H9 (cell line): ENCODE results near the gene TTC23L. TPM values are rescaled to one million over a fixed set of nuclear protein-coding genes. Genes with fewer than 3 reads are reported as not detected.

Experiments
- DNase-seq: peaks from one replicate; pipeline ENCODE4 v3.0.0-alpha.2; 2017
- H2AFZ ChIP-seq: one replicate; pipeline ENCODE4 v1.6.1; 2013; ENCODE audit warnings: mild to moderate bottlenecking, low read length, control low read depth, moderate library complexity
- H2AK5ac ChIP-seq: 2 replicates; pipeline ENCODE4 v1.6.1; 2013; ENCODE audit warnings: low read length, control low read depth, mixed read lengths; ENCODE audit not compliant: insufficient read length
- H2BK120ac ChIP-seq: one replicate; pipeline ENCODE4 v1.6.1; 2013; ENCODE audit warnings: low read depth, mild to moderate bottlenecking, low read length, control low read depth, inconsistent platforms; ENCODE audit not compliant: poor library complexity, severe bottlenecking
- H2BK12ac ChIP-seq: 2 replicates; pipeline ENCODE4 v1.6.1; 2013; ENCODE audit warnings: low read length, control low read depth, mixed read lengths, low read depth; ENCODE audit not compliant: insufficient read length
- H2BK15ac ChIP-seq: 2 replicates; pipeline ENCODE4 v1.6.1; 2013; ENCODE audit warnings: low read depth, low read length, control low read depth
- H2BK20ac ChIP-seq: one replicate; pipeline ENCODE4 v1.6.1; 2013; ENCODE audit warnings: low read depth, mild to moderate bottlenecking, low read length, control low read depth, inconsistent platforms; ENCODE audit not compliant: poor library complexity, severe bottlenecking
- H2BK5ac ChIP-seq: 2 replicates; pipeline ENCODE4 v1.6.1; 2013; ENCODE audit warnings: low read length, control low read depth, mixed read lengths; ENCODE audit not compliant: insufficient read length
- H3K14ac ChIP-seq: 2 replicates; pipeline ENCODE4 v1.6.1; 2013; ENCODE audit warnings: low read length, control low read depth; ENCODE audit not compliant: insufficient read depth
- H3K18ac ChIP-seq: 2 replicates; pipeline ENCODE4 v1.6.1; 2013; ENCODE audit warnings: low read depth, mild to moderate bottlenecking, mixed read lengths, low read length, control low read depth; ENCODE audit not compliant: insufficient read length
- H3K23ac ChIP-seq: 2 replicates; pipeline ENCODE4 v1.6.1; 2013; ENCODE audit warnings: low read length, control low read depth, mixed read lengths, low read depth; ENCODE audit not compliant: insufficient read length
- H3K23me2 ChIP-seq: 2 replicates; pipeline ENCODE4 v1.6.1; 2013; ENCODE audit warnings: low read depth, mild to moderate bottlenecking, mixed read lengths, low read length, control low read depth; ENCODE audit not compliant: insufficient read length, poor library complexity, severe bottlenecking
- H3K27ac ChIP-seq: 2 replicates; pipeline ENCODE4 v1.5.1; 2013; ENCODE audit warnings: low read length, control low read depth, mixed read lengths, low read depth; ENCODE audit not compliant: insufficient read length
- H3K27me3 ChIP-seq: 2 replicates; pipeline ENCODE4 v1.6.1; 2013; ENCODE audit warnings: low read length, control low read depth, inconsistent platforms; ENCODE audit not compliant: insufficient read depth
- H3K4ac ChIP-seq: 2 replicates; pipeline ENCODE4 v1.6.1; 2013; ENCODE audit warnings: low read depth, mild to moderate bottlenecking, control low read depth, inconsistent platforms, low read length, moderate library complexity
- H3K4me1 ChIP-seq: 2 replicates; pipeline ENCODE4 v1.6.1; 2013; ENCODE audit warnings: low read length, control low read depth, inconsistent platforms; ENCODE audit not compliant: insufficient read depth
- H3K4me2 ChIP-seq: 2 replicates; pipeline ENCODE4 v1.6.1; 2013; ENCODE audit warnings: low read length, control low read depth, mixed read lengths; ENCODE audit not compliant: insufficient read length, insufficient read depth
- H3K56ac ChIP-seq: 2 replicates; pipeline ENCODE4 v1.6.1; 2013; ENCODE audit warnings: low read depth, mild to moderate bottlenecking, mixed read lengths, low read length, control low read depth; ENCODE audit not compliant: insufficient read length
- H3K79me1 ChIP-seq: 2 replicates; pipeline ENCODE4 v1.6.1; 2013; ENCODE audit warnings: low read depth, mild to moderate bottlenecking, moderate library complexity, low read length, control low read depth, inconsistent platforms; ENCODE audit not compliant: insufficient read depth, poor library complexity, severe bottlenecking
- H3K79me2 ChIP-seq: 2 replicates; pipeline ENCODE4 v1.6.1; 2013; ENCODE audit warnings: low read length, control low read depth, inconsistent platforms; ENCODE audit not compliant: insufficient read depth
- H3K9ac ChIP-seq: 2 replicates; pipeline ENCODE4 v1.6.1; 2013; ENCODE audit warnings: low read length, control low read depth, mixed read lengths; ENCODE audit not compliant: insufficient read length; ENCODE audit errors: extremely low read depth
- H3K9me3 ChIP-seq: one replicate; pipeline ENCODE4 v1.6.1; 2013; ENCODE audit warnings: low read depth, low read length, inconsistent platforms; ENCODE audit not compliant: control insufficient read depth
- H3T11ph ChIP-seq: one replicate; pipeline ENCODE4 v1.6.1; 2013; ENCODE audit warnings: mild to moderate bottlenecking, low read length, control low read depth, inconsistent platforms
- H4K20me1 ChIP-seq: one replicate; pipeline ENCODE4 v1.6.1; 2013; ENCODE audit not compliant: control insufficient read depth, insufficient read length, insufficient read depth
- H4K5ac ChIP-seq: 2 replicates; pipeline ENCODE4 v1.6.1; 2013; ENCODE audit warnings: low read depth, mild to moderate bottlenecking, mixed read lengths, low read length, control low read depth; ENCODE audit not compliant: insufficient read length
- H4K8ac ChIP-seq: replicated peaks from 2 replicates; pipeline ENCODE4 v1.6.1; 2013; ENCODE audit warnings: low read length, control low read depth, mixed read lengths, low read depth; ENCODE audit not compliant: insufficient read length
- H4K91ac ChIP-seq: 2 replicates; pipeline ENCODE4 v1.6.1; 2013; ENCODE audit warnings: low read depth, mild to moderate bottlenecking, moderate library complexity, mixed read lengths, low read length, control low read depth; ENCODE audit not compliant: insufficient read length
- H3K27ac Mint-ChIP-seq, 3 experiments: 2 replicates in 2 of 3; 3 replicates in 1 of 3; pipeline ENCODE4 v1.8.0; 2020 to 2021; ENCODE audit warnings: mixed read lengths in 3 of 3, mild to moderate bottlenecking in 1 of 3, moderate library complexity in 1 of 3
- H3K27me3 Mint-ChIP-seq: 2 replicates; pipeline ENCODE4 v1.8.0; 2021; ENCODE audit warnings: low read depth, mild to moderate bottlenecking, moderate library complexity, mixed read lengths
- H3K36me3 Mint-ChIP-seq, 3 experiments: 2 replicates in 2 of 3; 3 replicates in 1 of 3; pipeline ENCODE4 v1.8.0; 2020 to 2021; ENCODE audit warnings: low read depth in 3 of 3, mixed read lengths in 3 of 3; ENCODE audit not compliant: insufficient read depth in 1 of 3
- H3K4me1 Mint-ChIP-seq, 2 experiments: 2 replicates each; pipeline ENCODE4 v1.8.0; 2020; ENCODE audit warnings: mixed read lengths in 2 of 2
- H3K4me3 Mint-ChIP-seq, 2 experiments: 2 replicates in 1 of 2; 3 replicates in 1 of 2; pipeline ENCODE4 v1.8.0; 2020 to 2021; ENCODE audit warnings: mild to moderate bottlenecking in 2 of 2, mixed read lengths in 2 of 2, moderate library complexity in 1 of 2
- H3K9me3 Mint-ChIP-seq, 2 experiments: 2 replicates in 1 of 2; 3 replicates in 1 of 2; pipeline ENCODE4 v1.8.0; 2020; ENCODE audit warnings: mild to moderate bottlenecking in 2 of 2, mixed read lengths in 2 of 2, moderate library complexity in 1 of 2
- CTCF ChIP-seq: fragments of 200-600 bp; sonication (generic); conservative IDR thresholded peaks from 3 replicates; pipeline ENCODE4 v1.8.0; 2021; ENCODE audit warnings: antibody characterized with exemption, mild to moderate bottlenecking
- total RNA-seq: library from RNA; stranded (reverse); gene quantifications from 2 replicates; pipeline ENCODE4 v1.2.1, GENCODE V29; 2021

TTC23L gene
- total RNA-seq, 1 experiment from 2014 or later, result 0.96 TPM

DNA sequence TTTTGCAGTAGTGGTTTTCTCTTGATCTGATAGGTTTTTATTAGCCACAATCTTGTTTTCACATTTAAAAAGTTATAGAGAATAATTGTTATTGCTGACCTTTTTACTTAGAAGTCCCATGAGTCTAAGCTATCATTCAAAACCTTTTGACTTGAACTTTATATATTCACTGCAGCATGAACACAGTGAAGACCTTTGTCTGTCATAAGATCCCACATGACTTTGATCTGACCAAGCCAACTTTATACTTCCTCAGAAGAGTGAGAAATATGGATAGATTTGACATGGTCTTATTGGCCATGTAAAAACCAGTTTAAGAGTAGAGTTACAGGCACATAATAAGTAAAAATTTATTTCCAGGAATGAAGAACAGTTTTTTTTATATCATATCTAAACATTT is 42.3 kb downstream of the TTC23L start:
- H3K4me1 ChIP-seq, result no peaks in the 10 kb centered on the region
- H2BK20ac ChIP-seq, result no peak overlapping the region
- no peak overlapping the region for H3T11ph ChIP-seq
- no peak overlapping the region for H3K9ac ChIP-seq
- no peaks in the 10 kb centered on the region for H3K79me2 ChIP-seq
- H2BK12ac ChIP-seq, result no peak overlapping the region
- no peak overlapping the region for H3K4ac ChIP-seq
- no peaks in the 10 kb centered on the region for H3K79me1 ChIP-seq
- H4K5ac ChIP-seq, result no peak overlapping the region
- no peak overlapping the region for H2BK5ac ChIP-seq
- H4K91ac ChIP-seq, result no peak overlapping the region
- no peak for DNase-seq
- no peak overlapping the region for H3K4me2 ChIP-seq
- H3K14ac ChIP-seq, result no peak overlapping the region
- no peak overlapping the region for H4K8ac ChIP-seq
- no peak for TF ChIP-seq CTCF
- no peak overlapping the region for H3K4me3 Mint-ChIP-seq
- H3K23me2 ChIP-seq, result no peaks in the 10 kb centered on the region
- no peak overlapping the region for H3K23ac ChIP-seq
- no peak overlapping the region for H2BK15ac ChIP-seq
- no peak overlapping the region for H2AK5ac ChIP-seq
- H2BK120ac ChIP-seq, result no peak overlapping the region
- H3K9me3 Mint-ChIP-seq, result peaks cover 13 to 14% of the 10 kb centered on the region in 2 experiments
- H3K36me3 Mint-ChIP-seq, result peaks cover 3 to 9% (median 7%) of the 10 kb centered on the region in 3 experiments; a peak in 6 of 7 replicates
- H3K9me3 ChIP-seq, result no peaks in the 10 kb centered on the region
- no peaks in the 10 kb centered on the region for H3K4me1 Mint-ChIP-seq
- no peak overlapping the region for H3K27ac ChIP-seq
- no peak overlapping the region for H3K27ac Mint-ChIP-seq
- no peaks in the 10 kb centered on the region for H4K20me1 ChIP-seq
- H3K27me3 Mint-ChIP-seq, result no peaks in the 10 kb centered on the region
- H3K56ac ChIP-seq, result no peak overlapping the region
- no peak overlapping the region for H3K18ac ChIP-seq
- H2AFZ ChIP-seq, result no peak overlapping the region
- H3K27me3 ChIP-seq, result no peaks in the 10 kb centered on the region
